Glomerular visceral epithelial cell (primary cell): Measurements from ENCODE around the gene C2orf78.

Source experiments
- DNase-seq: peaks from one replicate; pipeline ENCODE4 v3.0.0-alpha.2; 2016; ENCODE audit errors: extremely low spot score

Gene C2orf78

DNA sequence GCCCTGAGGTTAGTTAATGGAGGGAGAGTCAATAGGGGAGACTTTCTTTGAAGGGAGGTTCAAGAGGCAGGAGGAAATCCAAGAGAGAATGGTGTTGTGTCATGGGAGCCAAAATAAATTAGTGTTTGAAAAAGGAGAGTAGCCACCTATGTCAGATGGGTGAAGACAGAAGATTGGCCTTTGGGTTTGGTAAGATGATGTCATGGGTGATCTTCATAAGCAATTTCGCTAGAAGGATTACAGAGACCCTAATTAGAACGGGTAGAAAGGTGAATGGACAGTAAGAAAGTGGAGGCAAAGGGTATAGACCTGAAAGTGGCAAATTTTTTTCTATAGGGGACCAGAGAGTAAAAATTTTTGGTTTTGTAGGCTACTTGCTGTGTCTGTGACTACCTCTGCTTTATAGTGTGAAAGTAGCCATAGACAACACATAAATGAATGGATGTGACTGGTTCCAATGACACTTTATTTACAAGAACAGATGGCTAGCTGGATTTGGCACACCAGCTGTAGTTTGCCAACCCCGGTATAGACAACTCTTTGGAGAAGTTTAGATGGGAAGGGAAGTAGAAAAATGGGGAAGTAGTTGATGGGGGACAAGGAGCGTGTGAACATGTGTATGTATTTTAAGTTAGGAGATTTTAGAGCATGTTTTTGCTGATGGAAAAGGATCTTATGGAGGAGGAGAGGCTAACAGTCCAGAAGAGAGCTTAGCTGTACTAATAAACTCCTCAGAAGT, 54.0 kb downstream of the C2orf78 start:
- no peak for DNase-seq

- no peak for DNase-seq
Observed at GRCh38 chr2:73838889-73839534, 55.0 kb downstream of the C2orf78 start.

- no peak for DNase-seq
Observed at GRCh38 chr2:73839653-73840411, 55.8 kb downstream of the C2orf78 start.

DNA sequence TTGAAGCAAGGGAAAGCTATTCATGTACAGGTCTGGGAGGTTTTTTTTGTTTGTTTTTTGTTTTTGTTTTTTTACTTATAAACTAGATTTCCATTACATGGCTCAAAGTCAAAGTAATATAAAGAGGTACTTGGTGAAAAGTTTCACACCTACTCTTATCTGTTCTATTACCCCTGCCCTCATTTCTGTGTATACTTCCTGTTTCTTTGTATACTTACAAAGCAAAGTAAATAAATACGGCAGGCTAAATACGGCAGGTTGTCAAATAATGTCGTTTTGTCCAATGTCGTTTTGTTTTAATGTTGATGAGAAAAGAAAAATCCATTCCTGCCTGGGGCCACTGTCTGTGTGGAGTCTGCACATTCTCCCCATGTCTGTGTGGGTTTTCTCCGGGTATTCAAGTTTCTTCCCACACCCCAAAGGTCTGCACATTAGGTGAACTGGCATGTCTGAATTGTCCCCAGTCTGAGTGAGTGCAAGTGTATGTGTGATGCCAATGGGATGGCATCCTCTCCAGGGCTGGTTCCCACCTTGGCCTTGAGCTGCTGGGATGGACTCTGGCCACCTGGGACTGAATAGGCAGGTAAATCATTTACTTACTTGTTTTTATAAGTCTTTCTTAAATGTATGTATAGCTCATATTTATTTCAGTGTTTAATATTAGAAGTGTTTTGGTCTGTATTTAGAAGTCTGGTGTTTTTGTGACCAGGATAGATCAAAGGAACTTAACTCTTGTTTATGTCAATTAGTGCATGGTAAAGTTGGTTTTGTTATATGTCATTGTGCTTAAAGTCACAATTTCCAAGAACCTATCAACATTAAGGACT, 58.1 kb downstream of the C2orf78 start:
- no peak for DNase-seq

DNA sequence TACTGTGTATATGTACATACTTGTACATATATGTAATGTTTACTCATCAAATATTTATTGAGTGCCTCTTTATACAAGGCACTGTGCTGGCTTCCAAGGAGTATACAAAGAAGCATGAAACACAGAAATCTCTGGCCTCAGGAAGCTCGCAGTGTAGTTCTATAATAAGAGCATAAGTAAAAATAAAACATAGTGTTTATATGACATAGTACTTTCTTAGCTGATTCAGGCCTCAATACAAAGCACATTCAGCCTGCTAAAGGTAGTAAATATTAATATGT, 58.7 kb downstream of the C2orf78 start:
- DNase-seq: no peak

- DNase-seq: no peak
Observed at GRCh38 chr2:73844087-73844486, 60.1 kb downstream of the C2orf78 start.

GRCh38 chr2:73850009-73850408, 66.0 kb downstream of the C2orf78 start:
- DNase-seq: no peak

GRCh38 chr2:73851274-73851673, 67.3 kb downstream of the C2orf78 start:
- no peak for DNase-seq

- DNase-seq: peak; percentile 22
Observed at GRCh38 chr2:73852020-73852419, 68.0 kb downstream of the C2orf78 start.

DNA sequence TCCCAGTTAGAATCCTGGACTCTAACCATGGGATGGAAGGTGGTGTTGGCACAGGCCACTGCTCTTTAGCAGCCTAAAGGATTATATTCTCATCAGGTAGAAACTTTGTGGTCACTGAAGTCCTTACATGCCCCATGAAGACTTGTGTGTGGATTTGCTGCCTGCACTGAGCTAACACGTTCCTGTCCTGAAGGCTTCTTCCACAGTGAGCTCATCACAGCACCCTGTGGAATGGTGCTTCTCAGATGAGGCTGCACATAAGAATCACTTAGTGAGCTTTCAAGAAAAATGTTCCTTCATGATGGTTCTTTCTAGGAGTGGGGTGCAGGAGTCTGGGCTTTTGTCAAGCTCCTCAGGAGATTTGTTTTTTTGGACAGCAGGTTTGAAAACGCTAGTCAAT, 71.5 kb downstream of the C2orf78 start:
- no peak for DNase-seq

DNA sequence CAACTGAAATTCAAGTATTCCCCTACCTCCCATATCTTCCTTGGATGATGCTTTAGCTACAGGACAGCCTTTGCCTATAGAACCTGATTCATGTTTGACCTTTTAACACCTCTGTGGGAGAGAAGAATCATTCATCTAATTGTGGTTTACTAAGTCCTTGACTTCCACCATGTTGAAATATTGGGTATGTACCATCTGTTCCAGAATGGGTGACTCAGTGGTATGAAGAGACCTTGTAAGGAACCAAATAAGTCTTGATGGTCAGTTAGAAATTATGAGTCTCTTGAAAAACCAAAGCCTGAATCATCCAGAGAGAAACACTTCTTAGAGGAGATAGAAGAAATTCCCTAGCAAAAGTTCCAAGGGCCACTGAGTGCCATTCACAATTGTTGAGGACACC, 72.2 kb downstream of the C2orf78 start:
- DNase-seq: peak; percentile 72

DNA sequence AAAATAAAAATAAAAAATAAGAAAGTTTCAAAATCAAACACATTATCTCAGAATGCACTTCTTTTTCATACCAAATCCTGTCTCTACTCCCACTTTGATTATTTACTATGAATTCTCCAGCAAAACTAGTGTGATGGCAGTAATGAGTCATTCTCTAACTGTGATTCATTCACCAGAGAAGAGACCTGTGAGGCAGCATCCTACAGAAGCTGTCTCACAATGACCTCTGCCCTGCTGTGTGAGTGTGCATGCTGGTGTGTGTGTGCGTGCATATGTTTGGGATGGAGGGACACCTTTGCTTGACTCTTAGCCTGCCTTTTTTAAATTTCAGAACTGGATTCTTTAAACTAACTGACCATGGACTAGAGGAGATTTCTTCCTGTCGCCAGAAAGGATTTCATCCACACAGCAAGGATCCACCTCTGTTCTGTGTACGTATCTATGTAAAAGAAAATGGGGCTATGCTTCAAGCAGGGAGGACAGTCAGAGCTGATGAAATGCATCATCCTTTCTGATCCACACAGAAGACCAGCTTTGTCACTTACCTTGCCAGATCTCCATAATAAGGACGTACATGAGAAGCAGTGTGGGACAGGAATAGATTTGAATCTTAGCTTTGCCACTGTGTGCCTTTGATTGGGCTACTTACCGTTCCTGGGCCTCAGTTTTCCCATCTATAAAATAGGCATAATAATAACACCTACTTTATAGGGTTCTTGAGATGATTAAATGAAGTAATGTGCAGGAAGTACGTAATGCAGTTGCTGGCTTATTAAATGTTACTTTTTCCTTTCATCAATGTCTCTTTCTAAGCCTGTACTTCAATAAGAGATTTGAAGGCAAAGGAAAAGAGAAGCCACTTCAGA, 76.0 kb downstream of the C2orf78 start:
- peak; percentile 58 for DNase-seq

- DNase-seq: no peak
Observed at GRCh38 chr2:73862987-73863386, 79.0 kb downstream of the C2orf78 start.
